ENCODE measurements around the gene ITFG1.

DNA sequence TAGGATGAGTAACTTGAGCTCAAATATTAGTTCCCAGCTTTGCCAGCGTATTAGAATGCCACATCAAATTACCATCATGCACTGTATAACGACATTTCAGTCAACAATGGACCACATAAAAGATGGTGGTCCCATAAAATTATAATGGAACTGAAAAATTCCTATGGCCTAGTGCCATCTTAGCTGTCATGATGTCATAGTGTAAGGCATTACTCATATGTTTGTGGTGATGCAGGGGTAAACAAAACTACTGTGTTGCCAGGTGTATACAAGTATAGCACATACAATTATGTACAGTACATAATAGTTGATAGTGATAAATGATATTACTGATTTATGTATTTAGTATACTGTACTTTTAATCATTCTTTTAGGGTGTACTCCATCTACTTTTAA, 262.7 kb downstream of the ITFG1 start:
- TF ChIP-seq POLR2A (IDR thresholded peaks at IDR 0.05; ENCODE audit: low read length) (no peak), GATA1 (IDR thresholded peaks at IDR 0.05; ENCODE audit: low read depth, low read length) (no peak)

All from erythroblast (primary cell).